CD14-positive monocyte (primary cell): ENCODE measurements around the gene BCL2. TPM values are rescaled to one million over a fixed set of nuclear protein-coding genes. Genes with fewer than 3 reads are reported as not detected.
A peak's percentile ranks its signal among the peaks of the same experiment; 100 is the strongest.

Source experiments
- DNase-seq, 3 donors: peaks; one replicate each; pipeline ENCODE4 v3.0.0-alpha.2; 2011 to 2022
- H2AFZ ChIP-seq: 2 replicates; pipeline ENCODE4 v1.6.0; 2012; ENCODE audit warnings: mild to moderate bottlenecking, low read depth, low read length, inconsistent platforms; ENCODE audit not compliant: insufficient read depth, poor library complexity, severe bottlenecking
- H3K27ac ChIP-seq, 2 donors: 1 replicate in 1 of 2; 2 replicates in 1 of 2; pipeline ENCODE4 v1.5.1; 2012 to 2013; ENCODE audit warnings: low read length in 2 of 2, control low read depth in 1 of 2, inconsistent platforms in 1 of 2, low read depth in 1 of 2, mild to moderate bottlenecking in 1 of 2
- H3K27me3 ChIP-seq, 2 donors: one replicate each; pipeline versions ENCODE4 v1.6.0 to v1.6.1; 2011 to 2013; ENCODE audit warnings: low read length in 2 of 2; ENCODE audit not compliant: control insufficient read depth in 2 of 2, insufficient read depth in 2 of 2
- H3K36me3 ChIP-seq, 2 donors: replicated peaks in 1 of 2; 1 replicate in 1 of 2; 2 replicates in 1 of 2; pipeline versions ENCODE4 v1.5.1 to v1.6.1; 2012 to 2013; ENCODE audit warnings: low read length in 2 of 2, control low read depth in 1 of 2, inconsistent platforms in 1 of 2, mild to moderate bottlenecking in 1 of 2; ENCODE audit not compliant: insufficient read depth in 2 of 2, control insufficient read depth in 1 of 2
- H3K4me1 ChIP-seq, 2 donors: 1 replicate in 1 of 2; 2 replicates in 1 of 2; pipeline versions ENCODE4 v1.5.1 to v1.6.1; 2012 to 2013; ENCODE audit warnings: low read length in 2 of 2, control low read depth in 1 of 2, inconsistent platforms in 1 of 2, mild to moderate bottlenecking in 1 of 2, moderate library complexity in 1 of 2; ENCODE audit not compliant: insufficient read depth in 2 of 2, control insufficient read depth in 1 of 2
- H3K4me2 ChIP-seq: replicated peaks from 2 replicates; pipeline ENCODE3; 2012; ENCODE audit warnings: low read length, moderate library complexity, mild to moderate bottlenecking; ENCODE audit not compliant: poor library complexity, severe bottlenecking; ENCODE audit errors: extremely low read depth
- H3K4me3 ChIP-seq, 3 experiments: fragments of 200-600 bp in 1 of 3; sonication (generic) in 1 of 3; replicated peaks in 1 of 3; 1 replicate in 2 of 3; 2 replicates in 1 of 3; pipeline ENCODE4 v1.5.1; 2011 to 2013; ENCODE audit warnings: low read length in 3 of 3, mild to moderate bottlenecking in 3 of 3, control low read depth in 2 of 3, low read depth in 2 of 3, inconsistent platforms in 1 of 3, moderate library complexity in 1 of 3
- H3K79me2 ChIP-seq: 2 replicates; pipeline ENCODE4 v1.6.0; 2012; ENCODE audit warnings: mild to moderate bottlenecking, control low read depth, inconsistent platforms, low read length, moderate library complexity; ENCODE audit not compliant: insufficient read depth
- H3K9ac ChIP-seq: 2 replicates; pipeline ENCODE4 v1.6.0; 2017; ENCODE audit warnings: low read length, mild to moderate bottlenecking; ENCODE audit not compliant: insufficient read depth, poor library complexity, severe bottlenecking
- H3K9me3 ChIP-seq, 2 donors: replicated peaks in 1 of 2; 1 replicate in 1 of 2; 2 replicates in 1 of 2; pipeline versions ENCODE4 v1.5.1 to v1.6.1; 2012 to 2013; ENCODE audit warnings: low read length in 2 of 2, control low read depth in 1 of 2; ENCODE audit not compliant: control insufficient read depth in 1 of 2, insufficient read depth in 1 of 2
- H4K20me1 ChIP-seq: 2 replicates; pipeline ENCODE4 v1.6.0; 2012; ENCODE audit warnings: mild to moderate bottlenecking, low read length, control low read depth, moderate library complexity; ENCODE audit not compliant: insufficient read depth
- H3K27ac Mint-ChIP-seq, 7 donors: one replicate each; pipeline ENCODE4 v1.8.0; 2020; ENCODE audit warnings: mild to moderate bottlenecking in 7 of 7, mixed read lengths in 7 of 7, moderate library complexity in 6 of 7, inconsistent platforms in 2 of 7
- H3K27me3 Mint-ChIP-seq, 3 donors: one replicate each; pipeline ENCODE4 v1.8.0; 2021 to 2022; ENCODE audit warnings: low read depth in 3 of 3, mild to moderate bottlenecking in 3 of 3, mixed read lengths in 3 of 3, moderate library complexity in 3 of 3, inconsistent platforms in 1 of 3
- H3K36me3 Mint-ChIP-seq, 2 donors: one replicate each; pipeline ENCODE4 v1.8.0; 2020; ENCODE audit warnings: mixed read lengths in 2 of 2, inconsistent platforms in 1 of 2, mild to moderate bottlenecking in 1 of 2
- H3K4me1 Mint-ChIP-seq: one replicate; pipeline ENCODE4 v1.8.0; 2020; ENCODE audit warnings: mild to moderate bottlenecking, mixed read lengths
- H3K4me3 Mint-ChIP-seq, 2 donors: one replicate each; pipeline ENCODE4 v1.8.0; 2020; ENCODE audit warnings: mild to moderate bottlenecking in 2 of 2, mixed read lengths in 2 of 2, moderate library complexity in 1 of 2
- H3K9me3 Mint-ChIP-seq, 7 donors: one replicate each; pipeline ENCODE4 v1.8.0; 2020 to 2022; ENCODE audit warnings: mixed read lengths in 7 of 7, mild to moderate bottlenecking in 6 of 7, moderate library complexity in 6 of 7, inconsistent platforms in 2 of 7
- WGBS: methylation state at CpG from one replicate; pipeline ENCODE4 v1.1.5; 2013; ENCODE audit warnings: missing lambda C conversion rate; ENCODE audit not compliant: insufficient coverage; 5-methylcytosine and 5-hydroxymethylcytosine counted together
- intact Hi-C, 2 donors: fragments of 100-400 bp; cut with micrococcal nuclease; formaldehyde crosslinking; loops; one replicate each; pipeline versions ENCODE4 v1.15.0 to v1.15.1; 2023
- polyA plus RNA-seq, 3 donors: library from polyadenylated mRNA; depleted of rRNA in 1 of 3; unstranded in 2 of 3; stranded (reverse) in 1 of 3; fragments of 300-500 nt in 2 of 3; fragments of >200 nt in 1 of 3; fragmentation: Illumina TruSeq in 2 of 3; gene quantifications; 1 replicate in 2 of 3; 2 replicates in 1 of 3; pipeline ENCODE4 v1.2.3, GENCODE V29; 2012 to 2021
- TF ChIP-seq, protein P1 (sequence below): fragments of 200-600 bp; IDR thresholded peaks from one replicate; pipeline ENCODE4 v1.8.0; 2022; ENCODE audit warnings: antibody characterized with exemption, mild to moderate bottlenecking

Gene BCL2
- polyA plus RNA-seq, 3 donors: 0.58 to 2.5 (median 1.1) TPM

DNA sequence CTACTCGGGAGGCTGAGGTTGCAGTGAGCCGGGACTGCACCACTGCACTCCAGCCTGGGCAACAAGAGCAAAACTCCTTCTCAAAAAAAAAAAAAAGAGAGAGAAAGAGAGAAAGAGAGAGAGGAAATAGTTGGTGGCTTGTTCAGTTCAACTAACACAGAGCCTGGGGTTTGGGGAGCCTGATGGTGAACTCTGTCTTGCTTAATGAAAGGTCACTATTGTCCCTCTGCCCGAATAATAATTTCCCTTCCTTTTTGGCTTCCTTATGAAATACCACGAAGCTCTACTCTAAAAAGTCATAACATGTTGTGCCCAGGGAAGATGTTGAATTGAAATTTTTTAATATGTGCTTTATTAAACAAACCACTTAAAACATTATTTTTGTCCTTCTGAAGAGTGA is 17.3 kb downstream of the BCL2 start:
- H3K4me1 ChIP-seq: peaks cover 29 to 46% of the 10 kb centered on the region in 2 donors
- Mint-ChIP-seq H3K9me3 (no peaks in the 10 kb centered on the region), H3K36me3 (peaks cover 12 to 20% of the 10 kb centered on the region in 2 donors), H3K4me3 (peak overlapping the region in 1 of 2 donors; percentile 59), H3K27ac (peak overlapping the region in 6 of 7 donors; percentile 25 to 91 (median 84)), H3K4me1 (peaks cover 39% of the 10 kb centered on the region), H3K27me3 (peaks cover 0 to 1% (median 0%) of the 10 kb centered on the region in 3 donors)
- H3K79me2 ChIP-seq: peaks cover 66% of the 10 kb centered on the region
- no peak overlapping the region for H3K27ac ChIP-seq
- intact Hi-C loops: loop anchor here in 1 of 2 donors (5.0 kb wide), 1 partner anchor 65 kb away; no protein-coding TSS in a partner anchor
- no peak overlapping the region for H2AFZ ChIP-seq
- H3K4me3 ChIP-seq: no peak overlapping the region
- no peaks in the 10 kb centered on the region for H3K9me3 ChIP-seq
- H3K36me3 ChIP-seq: no peaks in the 10 kb centered on the region
- H4K20me1 ChIP-seq: no peaks in the 10 kb centered on the region
- no CpG with 5 or more reads among the region's 4 CpGs for WGBS
- no peaks in the 10 kb centered on the region for H3K27me3 ChIP-seq
- H3K4me2 ChIP-seq: no peak overlapping the region
- TF ChIP-seq, protein P1, sequence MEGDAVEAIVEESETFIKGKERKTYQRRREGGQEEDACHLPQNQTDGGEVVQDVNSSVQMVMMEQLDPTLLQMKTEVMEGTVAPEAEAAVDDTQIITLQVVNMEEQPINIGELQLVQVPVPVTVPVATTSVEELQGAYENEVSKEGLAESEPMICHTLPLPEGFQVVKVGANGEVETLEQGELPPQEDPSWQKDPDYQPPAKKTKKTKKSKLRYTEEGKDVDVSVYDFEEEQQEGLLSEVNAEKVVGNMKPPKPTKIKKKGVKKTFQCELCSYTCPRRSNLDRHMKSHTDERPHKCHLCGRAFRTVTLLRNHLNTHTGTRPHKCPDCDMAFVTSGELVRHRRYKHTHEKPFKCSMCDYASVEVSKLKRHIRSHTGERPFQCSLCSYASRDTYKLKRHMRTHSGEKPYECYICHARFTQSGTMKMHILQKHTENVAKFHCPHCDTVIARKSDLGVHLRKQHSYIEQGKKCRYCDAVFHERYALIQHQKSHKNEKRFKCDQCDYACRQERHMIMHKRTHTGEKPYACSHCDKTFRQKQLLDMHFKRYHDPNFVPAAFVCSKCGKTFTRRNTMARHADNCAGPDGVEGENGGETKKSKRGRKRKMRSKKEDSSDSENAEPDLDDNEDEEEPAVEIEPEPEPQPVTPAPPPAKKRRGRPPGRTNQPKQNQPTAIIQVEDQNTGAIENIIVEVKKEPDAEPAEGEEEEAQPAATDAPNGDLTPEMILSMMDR: no peak
- no peak for DNase-seq
- no peak overlapping the region for H3K9ac ChIP-seq

DNA sequence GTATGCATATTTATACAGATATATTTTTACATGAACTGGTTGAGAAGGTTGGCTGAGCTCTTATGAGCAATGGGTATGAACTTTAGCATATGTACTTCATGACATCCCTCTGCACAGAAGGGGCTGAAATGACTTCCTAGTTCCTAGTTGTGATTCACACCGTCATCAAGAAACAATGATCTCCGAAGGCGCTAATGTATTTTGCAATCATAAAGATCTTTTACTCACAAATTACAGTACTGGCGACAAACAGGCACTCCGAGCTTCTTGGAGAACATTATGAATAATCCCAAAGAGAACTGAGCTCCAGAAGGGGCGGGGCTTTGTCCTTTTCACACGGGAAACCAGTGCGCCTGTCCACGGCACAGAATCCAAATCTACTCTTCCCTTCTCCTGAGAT is 18.1 kb downstream of the BCL2 start:
- H3K9ac ChIP-seq: no peak overlapping the region
- TF ChIP-seq, protein P1: no peak
- H3K27ac ChIP-seq: peak overlapping the region; percentile 37 to 45
- WGBS: 0% methylated on average over 5 of the region's 9 CpGs
- H3K4me3 ChIP-seq: peak overlapping the region in 1 of 3 experiments; percentile 44
- intact Hi-C loops: loop anchor here in 1 of 2 donors (5.0 kb wide), 1 partner anchor 64 kb away; no protein-coding TSS in a partner anchor
- no peaks in the 10 kb centered on the region for H3K9me3 ChIP-seq
- H2AFZ ChIP-seq: no peak overlapping the region
- peaks cover 0 to 1% (median 0%) of the 10 kb centered on the region in 3 donors for H3K27me3 Mint-ChIP-seq
- H3K27me3 ChIP-seq: no peaks in the 10 kb centered on the region
- H3K4me1 Mint-ChIP-seq: peaks cover 34% of the 10 kb centered on the region
- DNase-seq: peak; percentile 80 to 91 (median 82)
- H3K36me3 Mint-ChIP-seq: peaks cover 12 to 20% of the 10 kb centered on the region in 2 donors
- peak overlapping the region; percentile 78 to 91 (median 82) for H3K27ac Mint-ChIP-seq
- H3K79me2 ChIP-seq: peaks cover 65% of the 10 kb centered on the region
- no peaks in the 10 kb centered on the region for H3K36me3 ChIP-seq
- peak overlapping the region; percentile 25 to 72 for H3K4me3 Mint-ChIP-seq
- peak overlapping the region; percentile 42 for H3K4me2 ChIP-seq
- H3K4me1 ChIP-seq: peaks cover 29 to 38% of the 10 kb centered on the region in 2 donors
- H3K9me3 Mint-ChIP-seq: no peaks in the 10 kb centered on the region
- no peaks in the 10 kb centered on the region for H4K20me1 ChIP-seq
